Memory B cell (primary cell): Measurements from ENCODE around the gene TRIM26.
"Not testable (repeated sequence)": the region's sequence is repeated elsewhere in the genome, so short reads cannot be mapped to it uniquely, and the experiment has no call there.

Experiments used
- ATAC-seq: fragments of 150-1000 bp; cut with Tn5 transposase; 2 replicates; pipeline ENCODE4 v1.10.0; 2021; ENCODE audit warnings: low read depth, mild to moderate bottlenecking, moderate library complexity
- DNase-seq, 2 donors: peaks; one replicate each; pipeline ENCODE4 v3.0.0; 2022; ENCODE audit warnings: low spot score in 2 of 2
- H3K27ac Mint-ChIP-seq: one replicate; pipeline ENCODE4 v1.8.0; 2022; ENCODE audit warnings: mild to moderate bottlenecking, moderate library complexity, mixed read lengths
- H3K27me3 Mint-ChIP-seq: one replicate; pipeline ENCODE4 v1.8.0; 2022; ENCODE audit warnings: mixed read lengths
- H3K36me3 Mint-ChIP-seq: one replicate; pipeline ENCODE4 v1.8.0; 2022; ENCODE audit warnings: mild to moderate bottlenecking, mixed read lengths
- H3K4me1 Mint-ChIP-seq: one replicate; pipeline ENCODE4 v1.8.0; 2022; ENCODE audit warnings: mixed read lengths
- H3K4me3 Mint-ChIP-seq: one replicate; pipeline ENCODE4 v1.8.0; 2022; ENCODE audit warnings: mild to moderate bottlenecking, moderate library complexity, mixed read lengths
- H3K9me3 Mint-ChIP-seq: one replicate; pipeline ENCODE4 v1.8.0; 2022; ENCODE audit warnings: mixed read lengths

TRIM26 gene

DNA sequence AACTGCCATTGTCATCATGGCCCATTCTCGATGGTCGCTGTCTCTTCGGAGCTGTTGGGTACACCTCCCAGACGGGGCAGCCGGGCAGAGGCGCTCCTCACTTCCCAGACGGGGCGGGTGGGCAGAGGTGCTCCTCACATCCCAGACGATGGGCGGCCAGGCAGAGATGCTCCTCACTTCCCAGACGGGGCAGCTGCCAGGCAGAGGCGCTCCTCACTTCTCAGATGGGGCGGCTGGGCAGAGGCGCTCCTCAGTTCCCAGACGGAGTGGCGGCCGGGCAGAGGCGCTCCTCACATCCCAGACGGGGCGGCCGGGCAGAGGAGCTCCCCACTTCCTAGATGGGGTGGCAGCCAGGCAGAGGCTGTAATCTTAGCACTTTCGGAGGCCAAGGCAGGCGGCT is 8.8 kb upstream of the TRIM26 start:
- H3K4me3 Mint-ChIP-seq, H3K36me3 Mint-ChIP-seq, H3K27me3 Mint-ChIP-seq, ATAC-seq, H3K4me1 Mint-ChIP-seq, H3K9me3 Mint-ChIP-seq, H3K27ac Mint-ChIP-seq, DNase-seq: not testable (repeated sequence)

DNA sequence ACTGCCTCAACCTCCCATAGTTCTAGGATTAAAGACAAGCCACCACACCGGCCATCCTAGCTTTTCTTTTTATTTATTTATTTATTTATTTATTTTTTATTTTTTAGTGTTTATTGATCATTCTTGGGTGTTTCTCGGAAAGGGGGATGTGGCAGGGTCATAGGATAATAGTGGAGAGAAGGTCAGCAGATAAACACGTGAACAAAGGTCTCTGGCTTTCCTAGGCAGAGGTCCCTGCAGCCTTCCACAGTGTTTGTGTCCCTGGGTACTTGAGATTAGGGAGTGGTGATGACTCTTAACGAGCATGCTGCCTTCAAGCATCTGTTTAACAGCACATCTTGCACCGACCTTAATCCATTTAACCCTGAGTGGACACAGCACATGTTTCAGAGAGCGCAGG is 8.2 kb upstream of the TRIM26 start:
- H3K27me3 Mint-ChIP-seq, H3K9me3 Mint-ChIP-seq, H3K4me1 Mint-ChIP-seq, DNase-seq, H3K4me3 Mint-ChIP-seq, H3K36me3 Mint-ChIP-seq, H3K27ac Mint-ChIP-seq, ATAC-seq: not testable (repeated sequence)

DNA sequence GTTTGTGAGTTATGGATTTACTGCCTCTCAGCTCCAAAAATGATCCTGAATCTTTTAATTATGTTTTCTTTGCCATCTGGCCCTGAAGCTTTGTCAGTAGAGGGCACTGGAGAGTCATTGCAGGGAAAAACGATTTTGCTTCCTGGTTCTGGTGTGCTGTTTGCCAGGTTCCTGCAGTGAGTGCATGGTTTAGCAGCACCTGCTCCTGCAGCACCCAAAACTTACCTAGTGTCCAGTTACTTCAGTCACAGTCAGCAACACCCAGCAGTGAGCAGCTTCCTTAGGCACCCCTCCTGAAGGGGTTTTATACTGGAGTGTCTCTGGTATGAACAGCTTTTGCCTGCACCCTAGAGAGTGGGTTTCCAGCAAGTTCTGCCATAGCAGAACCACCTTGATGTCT is 6.0 kb upstream of the TRIM26 start:
- Mint-ChIP-seq H3K9me3 (peaks cover 7% of the 10 kb centered on the region), H3K4me1 (peaks cover 19% of the 10 kb centered on the region), H3K4me3 (no peak overlapping the region), H3K27ac (no peak overlapping the region), H3K36me3 (peaks cover 5% of the 10 kb centered on the region), H3K27me3 (no peaks in the 10 kb centered on the region)
- ATAC-seq (peak; percentile 65), DNase-seq (peak; percentile 47 to 62)

DNA sequence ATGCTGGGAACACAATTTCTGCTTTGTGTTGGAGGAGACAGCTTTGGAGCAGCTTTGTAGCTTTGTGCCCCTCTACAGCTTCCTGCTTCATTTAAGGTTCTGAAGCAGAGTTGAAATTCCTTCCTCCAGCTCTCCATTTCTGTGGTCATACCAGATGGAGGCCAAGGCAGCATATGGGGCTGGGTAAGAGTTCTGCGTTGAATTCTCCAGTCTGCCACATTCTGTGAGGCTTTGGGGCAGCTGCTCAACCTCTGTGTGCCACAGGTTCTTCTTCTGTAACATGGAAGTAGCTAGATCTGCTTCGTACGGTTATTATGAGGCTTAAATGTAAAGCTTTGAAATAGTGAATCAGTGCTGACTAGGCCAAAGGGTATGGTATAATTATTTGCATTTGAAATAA is 2.9 kb upstream of the TRIM26 start:
- no peaks in the 10 kb centered on the region for H3K9me3 Mint-ChIP-seq
- peaks cover 2% of the 10 kb centered on the region for H3K36me3 Mint-ChIP-seq
- peak overlapping the region; percentile 74 for H3K4me3 Mint-ChIP-seq
- DNase-seq (no peak), ATAC-seq (no peak)
- H3K27ac Mint-ChIP-seq, result peak overlapping the region; percentile 96
- H3K4me1 Mint-ChIP-seq, result peaks cover 28% of the 10 kb centered on the region
- no peaks in the 10 kb centered on the region for H3K27me3 Mint-ChIP-seq

DNA sequence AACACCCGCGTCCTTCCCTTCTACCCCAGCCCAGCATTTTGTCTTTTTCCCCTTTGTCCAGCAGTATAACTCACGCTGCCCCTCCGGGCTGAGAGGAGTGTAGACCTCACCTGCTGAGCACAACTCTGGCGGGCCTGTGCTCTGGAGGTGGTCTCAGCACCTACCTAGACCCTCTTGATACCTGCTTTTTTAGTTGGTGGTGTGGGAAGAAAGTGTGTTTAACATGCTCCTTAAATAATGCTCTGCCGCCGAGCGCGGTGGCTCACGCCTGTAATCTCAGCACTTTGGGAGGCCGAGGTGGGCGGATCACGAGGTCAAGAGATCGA is 1.4 kb upstream of the TRIM26 start:
- DNase-seq (no peak), ATAC-seq (no peak)
- Mint-ChIP-seq H3K27me3 (no peaks in the 10 kb centered on the region), H3K27ac (peak overlapping the region; percentile 96), H3K4me1 (peaks cover 42% of the 10 kb centered on the region), H3K36me3 (peaks cover 7% of the 10 kb centered on the region), H3K4me3 (peak overlapping the region; percentile 96), H3K9me3 (no peaks in the 10 kb centered on the region)

DNA sequence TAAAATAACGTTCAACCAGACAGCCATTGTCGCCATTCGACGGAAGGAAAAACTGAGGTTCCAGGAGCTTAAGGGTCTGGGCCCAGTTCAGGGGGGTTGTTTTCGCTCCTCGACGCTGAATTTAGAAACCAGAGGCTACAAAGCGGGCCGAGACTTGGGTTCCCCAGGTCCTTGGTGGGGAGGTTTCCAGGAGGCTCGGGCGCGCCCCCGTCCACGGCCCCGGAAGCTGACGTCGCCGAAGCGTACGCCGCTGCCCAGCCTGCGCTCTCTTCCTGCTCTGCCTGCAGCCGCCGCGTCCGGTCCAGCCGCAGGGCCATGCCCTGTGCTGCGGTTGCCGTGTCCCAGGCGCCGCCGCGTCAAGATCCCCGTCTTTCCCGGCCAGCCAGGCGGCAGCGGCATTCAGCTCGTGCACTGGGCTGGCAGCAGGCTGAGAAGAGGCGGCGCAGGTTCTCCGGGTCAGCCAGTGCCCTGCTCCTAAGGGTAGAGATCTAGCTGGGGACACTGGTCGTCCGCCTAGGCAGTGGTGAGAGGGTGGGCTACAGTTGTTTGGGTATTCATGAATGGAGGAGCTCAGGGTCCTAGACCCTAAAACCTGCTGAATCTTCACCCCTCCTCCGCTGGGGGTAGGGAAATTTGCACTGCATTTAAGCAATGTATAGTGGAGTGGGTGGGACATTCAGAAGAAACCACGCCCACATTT is 901 bp upstream of the TRIM26 start:
- Mint-ChIP-seq H3K4me1 (peaks cover 38% of the 10 kb centered on the region), H3K9me3 (no peaks in the 10 kb centered on the region), H3K27me3 (no peaks in the 10 kb centered on the region), H3K36me3 (peaks cover 7% of the 10 kb centered on the region), H3K27ac (peak overlapping the region; percentile 96), H3K4me3 (peak overlapping the region; percentile 96)
- ATAC-seq (peak; percentile 50), DNase-seq (peak; percentile 54 to 72)

DNA sequence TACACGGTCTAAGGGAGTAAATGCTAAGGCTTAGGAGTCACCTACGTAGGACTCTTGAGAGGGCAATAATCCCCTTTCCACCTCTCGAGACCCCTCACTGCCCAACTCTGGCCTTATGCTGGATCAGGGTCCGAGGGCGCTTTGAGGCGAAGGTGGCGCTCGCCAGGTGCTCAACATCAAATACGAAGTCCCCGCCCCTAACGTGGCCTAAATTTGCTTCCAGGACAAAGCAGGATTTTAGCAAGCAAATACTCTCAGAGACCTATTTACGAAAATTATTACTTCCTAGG is 406 bp upstream of the TRIM26 start:
- Mint-ChIP-seq H3K9me3 (no peaks in the 10 kb centered on the region), H3K36me3 (peaks cover 9% of the 10 kb centered on the region), H3K27me3 (no peaks in the 10 kb centered on the region), H3K27ac (peak overlapping the region; percentile 96), H3K4me3 (peak overlapping the region; percentile 96), H3K4me1 (peaks cover 42% of the 10 kb centered on the region)
- ATAC-seq, result no peak
- DNase-seq, result no peak

DNA sequence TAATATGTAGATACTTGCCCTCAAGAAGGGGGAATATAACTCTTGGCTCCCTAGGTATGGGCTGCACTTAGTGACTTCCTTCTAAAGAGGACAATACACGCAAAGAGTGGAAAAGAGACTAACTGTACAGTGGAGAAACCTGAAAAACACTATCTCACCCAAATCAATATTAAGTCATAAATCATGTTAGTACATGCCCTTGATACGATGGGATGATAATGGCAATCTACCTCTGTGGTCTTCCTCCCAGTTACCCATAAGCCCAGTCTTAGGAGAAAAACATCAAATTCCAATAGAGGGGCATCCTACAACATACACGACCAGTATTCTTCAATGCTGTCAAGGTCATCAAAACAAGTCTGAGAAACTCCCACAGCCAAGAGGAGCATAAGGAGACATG is 1.3 kb downstream of the TRIM26 start:
- peak overlapping the region; percentile 96 for H3K27ac Mint-ChIP-seq
- no peaks in the 10 kb centered on the region for H3K27me3 Mint-ChIP-seq
- no peak for DNase-seq
- ATAC-seq, result no peak
- H3K36me3 Mint-ChIP-seq, result peaks cover 10% of the 10 kb centered on the region
- peak overlapping the region; percentile 96 for H3K4me3 Mint-ChIP-seq
- peaks cover 54% of the 10 kb centered on the region for H3K4me1 Mint-ChIP-seq
- no peaks in the 10 kb centered on the region for H3K9me3 Mint-ChIP-seq

DNA sequence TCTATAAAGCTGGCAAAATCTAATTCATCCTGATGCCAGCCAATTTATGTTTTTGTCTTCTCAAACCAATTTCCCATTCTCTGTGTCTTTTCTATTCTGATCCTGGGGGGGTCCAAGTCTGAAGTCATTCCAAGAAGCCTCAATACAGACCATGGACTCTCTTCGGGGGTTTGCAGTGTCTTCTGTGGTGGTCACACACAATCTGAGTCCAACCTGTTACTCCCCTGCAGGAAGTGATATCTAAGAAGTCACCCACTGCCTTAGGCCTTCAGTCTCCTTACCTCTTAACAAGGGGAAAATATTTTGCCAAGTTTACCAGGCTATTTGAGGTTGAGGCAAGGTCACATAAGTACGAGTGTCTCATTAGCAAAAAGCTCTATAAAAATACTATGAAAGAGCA is 1.9 kb downstream of the TRIM26 start:
- ATAC-seq, result no peak
- no peaks in the 10 kb centered on the region for H3K27me3 Mint-ChIP-seq
- DNase-seq, result no peak
- peak overlapping the region; percentile 15 for H3K27ac Mint-ChIP-seq
- H3K4me3 Mint-ChIP-seq, result peak overlapping the region; percentile 68
- H3K9me3 Mint-ChIP-seq, result no peaks in the 10 kb centered on the region
- peaks cover 10% of the 10 kb centered on the region for H3K36me3 Mint-ChIP-seq
- peaks cover 59% of the 10 kb centered on the region for H3K4me1 Mint-ChIP-seq

DNA sequence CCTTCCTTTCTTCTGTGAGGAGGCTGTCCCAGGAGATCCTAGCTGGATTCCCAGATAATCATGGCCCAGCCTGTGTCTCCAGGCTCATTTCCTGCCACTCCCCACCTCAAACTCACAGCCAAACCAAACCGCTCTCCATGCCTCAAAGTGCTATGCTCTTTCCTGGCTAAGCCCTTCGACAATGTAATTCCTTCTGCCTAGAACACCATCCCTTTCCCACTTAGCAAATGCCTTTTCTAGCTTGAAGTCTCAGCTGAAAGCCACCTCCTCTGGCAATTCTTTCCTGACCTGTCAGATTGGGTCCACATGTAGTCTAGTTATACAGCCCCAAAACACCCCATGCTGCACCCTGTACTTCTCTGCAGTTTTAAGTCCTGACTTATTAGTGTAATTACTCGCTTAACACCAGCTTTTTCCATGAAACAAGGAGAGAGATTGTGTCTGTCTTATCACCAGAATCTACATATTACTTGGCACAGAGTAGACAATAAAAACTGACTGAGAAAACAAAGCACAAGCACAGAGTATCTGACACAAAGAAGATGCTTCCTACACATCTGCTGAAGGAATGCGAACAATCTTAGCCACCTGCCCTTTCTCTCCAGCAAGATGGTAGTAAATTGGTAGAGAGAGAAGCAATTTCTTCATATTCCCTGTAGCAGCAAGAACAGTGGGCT is 5.4 kb downstream of the TRIM26 start:
- ATAC-seq, result no peak
- Mint-ChIP-seq H3K4me1 (peaks cover 58% of the 10 kb centered on the region), H3K4me3 (peak overlapping the region; percentile 43), H3K9me3 (no peaks in the 10 kb centered on the region), H3K36me3 (peaks cover 15% of the 10 kb centered on the region), H3K27ac (peak overlapping the region; percentile 7), H3K27me3 (no peaks in the 10 kb centered on the region)
- DNase-seq, result no peak

DNA sequence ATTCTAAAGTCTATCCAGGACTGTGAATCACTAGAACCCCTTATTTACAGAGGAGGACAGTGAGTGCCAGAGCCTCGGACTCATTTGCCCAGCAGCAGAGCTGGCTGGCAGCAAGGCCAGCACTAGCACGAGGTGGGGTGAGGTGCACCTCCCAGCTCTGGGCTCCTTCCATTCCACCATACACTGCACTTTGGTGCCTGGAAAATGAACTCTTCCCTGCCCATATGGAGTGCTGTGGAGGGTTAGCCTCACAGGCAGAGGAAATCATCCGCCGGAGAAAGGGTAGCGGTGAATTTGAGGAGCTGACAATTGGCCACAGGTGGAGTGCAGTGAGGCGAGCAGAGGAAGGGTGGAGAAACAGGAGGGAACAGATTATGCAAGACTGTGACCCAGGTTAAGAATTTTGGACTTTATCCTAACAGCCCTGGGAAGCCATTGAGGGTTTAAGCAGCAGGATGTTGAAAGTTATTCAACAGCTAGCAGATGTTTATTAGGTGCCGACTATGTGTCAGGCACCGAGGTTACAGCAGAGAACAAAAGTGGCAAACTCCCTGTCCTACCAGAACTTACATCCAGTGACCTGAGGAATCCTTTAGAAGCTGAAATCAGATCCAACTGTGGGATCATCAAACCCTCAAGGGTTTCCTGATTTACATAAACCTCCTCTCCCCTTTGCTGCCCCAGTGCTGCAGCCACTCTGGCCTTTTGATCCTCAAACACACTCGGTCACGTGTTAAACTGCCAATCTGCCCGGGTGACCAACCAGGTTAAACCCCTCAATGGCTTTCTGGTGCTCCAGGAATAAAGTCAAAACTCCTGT is 6.2 kb downstream of the TRIM26 start:
- Mint-ChIP-seq H3K27ac (peak overlapping the region; percentile 7), H3K27me3 (no peaks in the 10 kb centered on the region), H3K4me1 (peaks cover 59% of the 10 kb centered on the region), H3K36me3 (peaks cover 15% of the 10 kb centered on the region), H3K4me3 (peak overlapping the region; percentile 43), H3K9me3 (no peaks in the 10 kb centered on the region)
- no peak for DNase-seq
- ATAC-seq, result no peak

DNA sequence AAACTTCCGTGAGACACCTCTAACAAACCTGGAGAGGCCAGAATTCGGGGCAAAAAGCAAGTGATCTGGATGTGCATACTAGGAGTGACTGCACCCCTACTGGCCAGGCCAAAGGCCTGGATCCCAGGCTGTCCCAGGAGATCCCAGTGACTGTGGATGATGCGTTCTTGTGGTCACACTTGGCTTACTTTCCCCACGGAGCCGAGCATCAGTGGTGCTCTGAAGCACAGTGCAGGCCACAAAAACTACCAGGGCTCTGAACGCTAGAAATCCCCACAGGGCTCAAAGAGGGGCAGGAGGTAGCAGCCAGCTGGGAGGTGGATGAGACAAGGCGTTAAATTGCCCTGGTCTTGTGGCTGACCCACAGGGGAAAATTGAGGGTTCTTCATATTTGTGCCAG is 7.1 kb downstream of the TRIM26 start:
- peaks cover 13% of the 10 kb centered on the region for H3K36me3 Mint-ChIP-seq
- DNase-seq, result no peak

DNA sequence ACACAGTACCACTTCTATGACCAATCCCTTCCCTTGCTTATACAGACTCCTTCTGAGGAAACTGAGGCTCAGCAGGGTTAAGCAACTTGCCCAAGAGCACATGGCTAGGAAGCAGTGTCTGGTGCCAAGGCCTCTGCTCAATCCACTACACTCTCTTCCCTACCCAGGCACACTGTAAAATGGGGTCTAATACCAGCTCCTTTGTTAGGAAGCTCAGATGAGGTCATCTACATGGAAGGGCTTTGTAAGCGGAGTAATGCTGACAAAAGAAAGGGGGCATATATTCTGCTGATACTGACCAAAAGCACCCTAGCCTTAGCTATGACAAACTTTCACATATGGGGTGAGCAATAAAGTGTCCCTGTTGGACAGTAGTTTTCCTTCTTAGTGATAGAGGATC is 9.1 kb downstream of the TRIM26 start:
- H3K36me3 Mint-ChIP-seq, result peaks cover 10% of the 10 kb centered on the region
- H3K9me3 Mint-ChIP-seq, result no peaks in the 10 kb centered on the region
- H3K4me1 Mint-ChIP-seq, result peaks cover 54% of the 10 kb centered on the region
- H3K27ac Mint-ChIP-seq, result peak overlapping the region; percentile 42
- H3K4me3 Mint-ChIP-seq, result no peak overlapping the region
- H3K27me3 Mint-ChIP-seq, result no peaks in the 10 kb centered on the region
- no peak for DNase-seq
- no peak for ATAC-seq

More for the DNA sequence above, 7.1 kb downstream of the TRIM26 start:
- Mint-ChIP-seq H3K27me3 (no peaks in the 10 kb centered on the region), H3K27ac (peak overlapping the region; percentile 7), H3K4me1 (peaks cover 59% of the 10 kb centered on the region), H3K4me3 (peak overlapping the region; percentile 39), H3K9me3 (no peaks in the 10 kb centered on the region)
- no peak for ATAC-seq

DNA sequence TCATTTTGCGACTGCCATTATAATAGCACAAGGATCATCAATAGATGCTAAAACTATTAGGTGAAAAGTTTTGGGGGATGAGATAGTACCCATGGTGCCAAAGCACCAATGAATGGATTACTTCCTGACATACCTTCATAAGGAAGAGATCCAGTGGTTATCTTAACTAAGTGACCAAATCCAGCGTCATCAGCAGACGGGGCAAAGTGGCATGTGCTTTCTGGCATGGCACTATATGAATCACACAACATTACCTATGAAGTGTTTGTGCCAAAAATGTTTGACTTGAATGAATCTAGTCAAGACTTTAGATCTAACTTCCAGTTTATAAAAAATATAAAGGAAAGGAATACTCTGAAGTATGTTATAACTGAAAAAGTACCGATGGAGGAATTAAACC is 10.8 kb downstream of the TRIM26 start:
- ATAC-seq (no peak), DNase-seq (no peak)
- Mint-ChIP-seq H3K27me3 (no peaks in the 10 kb centered on the region), H3K4me3 (no peak overlapping the region), H3K9me3 (no peaks in the 10 kb centered on the region), H3K27ac (peak overlapping the region; percentile 95), H3K36me3 (peaks cover 16% of the 10 kb centered on the region), H3K4me1 (peaks cover 42% of the 10 kb centered on the region)
